Measurements from ENCODE around the gene PKLR. TPM values are rescaled to one million over a fixed set of nuclear protein-coding genes. Genes with fewer than 3 reads are reported as not detected.
"Not testable (repeated sequence)": the region's sequence is repeated elsewhere in the genome, so short reads cannot be mapped to it uniquely, and the experiment has no call there.

Gene PKLR
- total RNA-seq, 1 experiment from 2014 or later: 0.04 TPM

DNA sequence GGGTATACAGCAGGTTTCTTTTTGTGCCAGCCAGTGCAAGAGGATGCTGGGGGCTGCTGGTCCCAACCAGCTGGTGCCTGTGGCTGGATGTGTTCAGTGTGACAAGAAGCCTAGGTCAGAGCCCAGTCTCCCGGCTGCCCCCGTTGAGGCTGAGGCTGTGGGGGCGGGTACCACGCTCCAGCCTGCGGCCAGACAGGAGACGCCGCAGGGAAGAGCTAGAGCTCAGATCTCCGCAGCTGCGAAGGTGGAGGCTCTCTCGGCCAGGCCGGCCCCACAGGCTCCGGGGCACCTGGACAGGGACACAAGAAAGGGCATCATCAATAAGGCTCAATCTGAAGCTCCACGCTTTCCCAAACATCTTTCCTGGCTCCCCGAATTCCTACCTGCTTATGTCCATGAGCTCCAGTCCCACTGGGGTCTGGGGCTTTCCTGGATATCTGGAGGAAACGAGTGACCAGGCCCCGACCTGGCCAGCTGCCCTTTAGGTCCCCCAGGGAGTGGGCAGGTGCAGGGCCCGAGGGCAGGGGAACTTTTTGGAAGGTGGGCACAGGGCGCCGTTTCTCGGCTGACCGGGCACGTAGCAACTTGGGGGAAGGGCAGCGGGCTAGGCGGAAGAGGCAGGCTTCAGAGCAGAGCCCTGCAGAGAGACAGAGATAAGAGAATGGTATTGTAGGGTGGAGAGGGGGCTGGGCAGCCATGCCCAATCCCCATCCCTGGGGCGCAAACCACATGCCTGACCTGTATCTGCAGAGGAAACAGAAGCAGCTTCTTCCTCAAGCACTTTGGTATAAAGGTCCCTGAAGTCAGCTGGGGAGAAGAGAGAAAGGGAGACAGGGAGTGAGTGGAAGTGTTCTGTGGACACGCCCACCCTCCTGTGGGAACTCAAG is 53.3 kb downstream of the PKLR start:
- H3K27me3 ChIP-seq: no peaks in the 10 kb centered on the region
- no peaks in the 10 kb centered on the region for H3K9me3 ChIP-seq (replicated peaks)
- H3K36me3 ChIP-seq: no peaks in the 10 kb centered on the region
- DNase-seq: no peak
- H3K27ac ChIP-seq: no peak overlapping the region
- H3K4me1 ChIP-seq: peaks cover 4% of the 10 kb centered on the region; the same call in 1 of the 2 replicates
- no peak overlapping the region for H3K4me3 ChIP-seq

DNA sequence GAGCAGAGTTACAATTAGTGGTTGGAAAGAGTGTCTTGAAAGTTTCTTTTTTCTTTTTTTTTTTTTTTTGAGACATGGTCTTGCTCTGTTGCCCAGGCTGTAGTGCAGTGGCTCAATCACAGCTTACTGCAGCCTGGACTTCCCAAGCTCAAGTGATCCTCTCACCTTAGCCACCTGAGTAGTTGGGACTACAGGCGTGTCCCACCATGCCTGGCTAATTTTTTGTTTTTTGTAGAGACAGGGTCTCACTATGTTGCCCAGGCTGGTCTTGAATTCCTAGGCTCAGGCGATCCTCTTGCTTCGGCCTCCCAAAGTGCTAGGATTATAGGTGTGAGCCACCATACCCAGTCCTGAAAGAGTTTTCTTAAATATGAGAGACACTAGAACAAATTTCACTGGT is 54.4 kb downstream of the PKLR start:
- H3K27me3 ChIP-seq; H3K9me3 ChIP-seq (replicated peaks); H3K4me3 ChIP-seq; DNase-seq; H3K27ac ChIP-seq; H3K4me1 ChIP-seq; H3K36me3 ChIP-seq: not testable (repeated sequence)

DNA sequence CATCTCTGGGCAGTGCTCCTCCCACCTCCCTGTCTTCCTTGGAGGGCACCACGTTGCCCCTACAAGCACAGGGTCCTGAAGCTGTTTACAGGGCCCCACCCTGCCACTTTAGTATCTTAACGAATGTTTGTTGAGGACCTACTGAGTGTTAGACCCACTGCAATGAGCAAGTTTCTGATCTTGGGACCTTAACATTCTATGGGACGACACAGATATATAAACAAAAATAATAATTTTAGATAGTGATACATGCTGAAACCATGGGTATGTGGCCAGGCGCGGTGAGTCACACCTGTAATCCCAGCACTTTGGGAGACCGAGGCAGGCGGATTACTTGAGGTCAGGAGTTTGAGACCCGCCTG is 56.1 kb downstream of the PKLR start:
- Histone ChIP-seq H3K27ac (peak overlapping the region; percentile 89), H3K9me3 (replicated peaks) (no peaks in the 10 kb centered on the region), H3K27me3 (no peaks in the 10 kb centered on the region), H3K4me3 (peak overlapping the region; percentile 68), H3K4me1 (peaks cover 9% of the 10 kb centered on the region; the same call in 1 of the 2 replicates), H3K36me3 (no peaks in the 10 kb centered on the region)
- DNase-seq: no peak

DNA sequence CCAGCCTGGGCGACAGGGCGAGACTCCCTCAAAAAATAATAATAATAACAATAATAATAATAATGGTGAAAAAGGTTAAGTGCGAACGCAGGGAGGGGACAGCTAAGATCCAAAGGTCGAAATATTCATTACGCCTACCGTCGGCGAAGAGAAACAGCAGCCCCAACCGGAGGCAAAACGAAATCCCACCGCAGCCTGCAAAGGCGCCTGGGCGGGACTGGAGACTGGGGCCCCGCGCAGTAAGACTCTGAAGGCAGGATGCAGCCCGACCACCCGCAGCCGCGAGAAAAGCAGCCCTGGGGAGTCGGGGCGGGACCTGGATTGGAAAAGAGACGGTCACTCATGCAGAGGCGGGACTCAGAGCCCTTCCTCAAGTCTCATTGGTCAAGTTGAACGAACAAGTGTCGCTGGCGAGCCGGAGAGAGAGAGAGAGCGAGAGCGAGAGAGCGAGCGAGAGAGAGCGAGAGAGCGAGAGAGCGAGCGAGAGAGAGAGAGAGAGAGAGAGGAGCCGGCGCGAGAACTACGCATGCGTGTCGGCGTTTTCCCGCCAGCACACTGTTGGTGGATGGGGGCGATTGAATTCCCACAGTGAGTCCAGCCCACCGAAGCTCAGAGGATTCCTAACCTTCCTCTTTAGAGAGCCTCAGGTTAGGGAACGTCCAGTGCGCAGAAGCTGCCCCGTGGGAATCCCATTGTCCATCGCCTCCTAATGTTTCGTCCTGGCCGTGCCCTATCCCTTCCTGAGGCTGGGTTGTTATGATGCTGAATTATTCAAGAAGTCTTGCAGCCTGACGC is 56.7 kb downstream of the PKLR start:
- Histone ChIP-seq H3K27me3 (no peaks in the 10 kb centered on the region), H3K9me3 (replicated peaks) (no peaks in the 10 kb centered on the region), H3K4me1 (peaks cover 9% of the 10 kb centered on the region; the same call in 1 of the 2 replicates), H3K36me3 (no peaks in the 10 kb centered on the region), H3K27ac (peak overlapping the region; percentile 89), H3K4me3 (peak overlapping the region; percentile 68)
- peak; percentile 99 for DNase-seq

DNA sequence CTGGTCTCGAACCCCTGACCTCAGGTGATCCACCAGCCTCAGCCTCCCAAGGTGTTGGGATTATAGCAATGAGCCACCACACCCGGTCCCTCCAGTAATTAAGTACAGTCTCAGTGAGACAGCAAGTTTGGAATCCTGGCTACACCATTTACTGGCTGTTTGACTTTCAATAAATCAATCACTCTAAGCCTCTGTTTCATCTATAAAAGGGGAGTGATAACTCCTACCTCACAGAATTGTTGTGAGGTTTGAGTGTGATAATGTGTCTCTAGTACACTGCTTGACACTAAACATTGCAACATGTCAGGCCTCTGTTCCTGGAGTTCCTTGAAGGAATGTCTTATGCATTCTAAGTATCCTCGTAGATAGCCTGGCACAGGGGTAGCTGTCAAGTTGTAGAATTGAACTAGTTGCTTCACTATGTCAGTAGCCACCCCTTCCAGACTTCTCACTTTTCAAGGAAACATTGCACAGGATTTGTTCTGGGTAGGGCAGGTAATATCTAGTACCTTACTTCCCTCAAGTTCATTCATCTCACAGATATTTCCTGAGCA is 58.4 kb downstream of the PKLR start:
- Histone ChIP-seq H3K27ac (no peak overlapping the region), H3K4me1 (peaks cover 9% of the 10 kb centered on the region; the same call in 1 of the 2 replicates), H3K4me3 (peak overlapping the region; percentile 68)

DNA sequence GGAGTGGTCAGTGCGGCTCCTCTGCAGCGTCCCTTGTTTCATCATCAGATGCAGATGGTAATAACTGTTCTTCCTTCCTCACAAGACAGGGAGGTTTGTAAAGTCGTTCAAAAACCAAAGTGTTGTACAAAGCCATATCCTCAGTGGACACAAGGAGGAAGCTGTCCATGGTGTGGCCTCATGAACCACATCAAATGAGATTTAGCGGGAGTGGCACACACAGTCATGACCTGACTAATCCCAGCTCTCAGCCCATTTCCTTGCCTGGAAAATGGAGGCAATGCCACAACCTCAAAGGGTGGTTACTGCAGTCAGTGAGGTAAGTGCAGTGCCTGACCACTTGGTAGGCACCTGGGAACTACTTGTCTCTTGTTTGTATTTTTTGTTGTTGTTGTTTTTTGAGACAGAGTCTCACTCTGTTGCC is 59.4 kb downstream of the PKLR start:
- no peaks in the 10 kb centered on the region for H3K9me3 ChIP-seq (replicated peaks)
- DNase-seq: no peak
- no peak overlapping the region for H3K4me3 ChIP-seq
- no peak overlapping the region for H3K27ac ChIP-seq
- H3K4me1 ChIP-seq: peaks cover 9% of the 10 kb centered on the region; the same call in 1 of the 2 replicates
- no peaks in the 10 kb centered on the region for H3K36me3 ChIP-seq
- H3K27me3 ChIP-seq: no peaks in the 10 kb centered on the region

More for the DNA sequence above, 58.4 kb downstream of the PKLR start:
- Histone ChIP-seq H3K9me3 (replicated peaks) (no peaks in the 10 kb centered on the region), H3K27me3 (no peaks in the 10 kb centered on the region), H3K36me3 (no peaks in the 10 kb centered on the region)
- DNase-seq: no peak

DNA sequence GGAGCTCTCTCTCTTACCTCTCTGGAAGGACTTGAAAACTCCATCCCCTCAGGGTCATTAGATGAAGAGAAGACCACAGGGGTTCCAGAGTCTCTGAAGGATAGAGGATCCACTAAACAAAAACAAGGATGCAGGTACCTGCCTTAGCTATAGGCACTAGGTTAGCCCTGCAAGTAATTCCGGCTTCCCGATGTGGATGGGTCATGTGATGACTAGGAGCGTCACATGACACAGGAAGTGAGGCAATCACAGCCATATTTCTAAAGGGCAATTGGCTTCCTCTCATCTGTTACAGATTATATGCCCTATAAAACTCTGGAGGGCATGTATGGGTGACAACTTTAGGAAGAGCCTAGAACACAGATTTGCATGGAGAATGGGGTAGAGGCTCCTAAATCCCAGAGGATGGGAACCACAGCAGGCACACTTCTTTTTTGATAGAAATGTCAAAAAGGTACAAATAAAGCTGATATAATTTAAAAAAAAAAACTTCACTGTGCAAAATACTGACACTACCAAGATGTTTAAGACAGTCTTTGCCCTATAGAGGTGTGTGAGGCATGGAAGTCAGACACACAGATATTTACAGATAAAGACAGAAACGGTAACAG is 60.1 kb downstream of the PKLR start:
- DNase-seq: peak; percentile 65 to 83
- Histone ChIP-seq H3K27ac (peak overlapping the region; percentile 12; the same call in 1 of the 2 replicates), H3K9me3 (replicated peaks) (no peaks in the 10 kb centered on the region), H3K4me3 (peak overlapping the region; percentile 48), H3K27me3 (no peaks in the 10 kb centered on the region), H3K36me3 (no peaks in the 10 kb centered on the region), H3K4me1 (peaks cover 9% of the 10 kb centered on the region; the same call in 1 of the 2 replicates)

Other genes starting within 250 kb of the PKLR start
- 15.3 and 17.8 TPM in 2 replicates for gene EFNA4, start 237.7 kb downstream of the PKLR start, total RNA-seq (2014; rRNA removed; shearing (Covaris generic))
- gene EFNA3, start 222.6 kb downstream of the PKLR start, total RNA-seq (2014; rRNA removed; shearing (Covaris generic)): 3.5 and 4.2 TPM in 2 replicates
- 1.8 and 2.2 TPM in 2 replicates for gene EFNA1, start 173.6 kb downstream of the PKLR start, total RNA-seq (2014; rRNA removed; shearing (Covaris generic))
- gene SLC50A1, start 165.6 kb downstream of the PKLR start, total RNA-seq (2014; rRNA removed; shearing (Covaris generic)): 12.9 and 14.8 TPM in 2 replicates
- gene DPM3, start 160.9 kb downstream of the PKLR start, total RNA-seq (2014; rRNA removed; shearing (Covaris generic)): 16.1 and 16.8 TPM in 2 replicates
- 84.2 and 90.9 TPM in 2 replicates for gene KRTCAP2, start 128.1 kb downstream of the PKLR start, total RNA-seq (2014; rRNA removed; shearing (Covaris generic))
- 0.79 and 1.0 TPM in 2 replicates for gene TRIM46, start 127.6 kb downstream of the PKLR start, total RNA-seq (2014; rRNA removed; shearing (Covaris generic))
- gene THBS3, start 93.5 kb downstream of the PKLR start, total RNA-seq (2014; rRNA removed; shearing (Covaris generic)): 4.1 and 4.5 TPM in 2 replicates
- gene MTX1, start 92.7 kb downstream of the PKLR start, total RNA-seq (2014; rRNA removed; shearing (Covaris generic)): 25.2 and 31.7 TPM in 2 replicates
- gene ENTREP3, start 46.0 kb downstream of the PKLR start, total RNA-seq (2014; rRNA removed; shearing (Covaris generic)): 12.1 and 12.7 TPM in 2 replicates
- 42.1 and 43.4 TPM in 2 replicates for gene SCAMP3, start 39.1 kb downstream of the PKLR start, total RNA-seq (2014; rRNA removed; shearing (Covaris generic))
- gene CLK2, start 27.9 kb downstream of the PKLR start, total RNA-seq (2014; rRNA removed; shearing (Covaris generic)): 29.7 and 43.1 TPM in 2 replicates
- gene HCN3, start 24.0 kb downstream of the PKLR start, total RNA-seq (2014; rRNA removed; shearing (Covaris generic)): 1.6 and 1.7 TPM in 2 replicates
- gene FDPS, start 7.4 kb upstream of the PKLR start, total RNA-seq (2014; rRNA removed; shearing (Covaris generic)): 144 and 148 TPM in 2 replicates
- 18.6 and 21.0 TPM in 2 replicates for gene RUSC1, start 19.5 kb upstream of the PKLR start, total RNA-seq (2014; rRNA removed; shearing (Covaris generic))